Neuronal stem cell (in vitro differentiated cells): ENCODE measurements around the gene ATCAY.
"Not testable (repeated sequence)": the region's sequence is repeated elsewhere in the genome, so short reads cannot be mapped to it uniquely, and the experiment has no call there.

Experiments used
- DNase-seq: peaks from one replicate; pipeline ENCODE4 v3.0.0-alpha.2; 2013; ENCODE audit warnings: low spot score
- H2AFZ ChIP-seq: one replicate; pipeline ENCODE4 v1.6.1; 2013; ENCODE audit warnings: mild to moderate bottlenecking, low read length, inconsistent platforms
- H2AK5ac ChIP-seq: 2 replicates; pipeline ENCODE4 v1.6.1; 2013; ENCODE audit warnings: low read depth, mild to moderate bottlenecking, inconsistent platforms, low read length, moderate library complexity, mixed read lengths
- H2BK120ac ChIP-seq: 2 replicates; pipeline ENCODE4 v1.6.1; 2013; ENCODE audit warnings: low read depth, mild to moderate bottlenecking, inconsistent platforms, low read length, moderate library complexity, mixed read lengths
- H2BK12ac ChIP-seq: one replicate; pipeline ENCODE4 v1.6.1; 2013; ENCODE audit warnings: low read length, inconsistent platforms
- H2BK15ac ChIP-seq: 2 replicates; pipeline ENCODE4 v1.6.1; 2013; ENCODE audit warnings: mild to moderate bottlenecking, low read length, inconsistent platforms, mixed read lengths
- H2BK5ac ChIP-seq: one replicate; pipeline ENCODE4 v1.6.1; 2013; ENCODE audit warnings: inconsistent platforms, mild to moderate bottlenecking, low read length, moderate library complexity
- H3K14ac ChIP-seq: one replicate; pipeline ENCODE4 v1.6.1; 2013; ENCODE audit warnings: low read length, inconsistent platforms
- H3K18ac ChIP-seq: 2 replicates; pipeline ENCODE4 v1.6.1; 2013; ENCODE audit warnings: low read length, inconsistent platforms
- H3K23ac ChIP-seq: 2 replicates; pipeline ENCODE4 v1.6.1; 2013; ENCODE audit warnings: low read depth, mild to moderate bottlenecking, mixed read lengths, low read length, inconsistent platforms; ENCODE audit not compliant: poor library complexity
- H3K27ac ChIP-seq: replicated peaks from 3 replicates; pipeline ENCODE4 v1.5.1; 2013; ENCODE audit warnings: low read length, inconsistent platforms
- H3K27me3 ChIP-seq, 3 experiments: 2 replicates each; pipeline ENCODE4 v1.6.1; 2013; ENCODE audit warnings: low read length in 3 of 3, mild to moderate bottlenecking in 2 of 3, inconsistent platforms in 1 of 3, low read depth in 1 of 3, mixed read lengths in 1 of 3, moderate library complexity in 1 of 3; ENCODE audit not compliant: control insufficient read depth in 3 of 3, insufficient read depth in 3 of 3
- H3K36me3 ChIP-seq, 2 donors: replicated peaks in 1 of 2; 2 replicates each; pipeline ENCODE4 v1.6.1; 2013; ENCODE audit warnings: low read length in 2 of 2; ENCODE audit not compliant: control insufficient read depth in 2 of 2, insufficient read depth in 2 of 2
- H3K4ac ChIP-seq: 2 replicates; pipeline ENCODE4 v1.6.1; 2013; ENCODE audit warnings: inconsistent platforms, mild to moderate bottlenecking, low read length, moderate library complexity
- H3K4me1 ChIP-seq, 2 donors: 1 replicate in 1 of 2; 2 replicates in 1 of 2; pipeline ENCODE4 v1.6.1; 2013; ENCODE audit warnings: low read length in 2 of 2, low read depth in 1 of 2; ENCODE audit not compliant: control insufficient read depth in 2 of 2, insufficient read depth in 1 of 2
- H3K4me2 ChIP-seq: one replicate; pipeline ENCODE4 v1.6.1; 2013; ENCODE audit warnings: mild to moderate bottlenecking, low read length, inconsistent platforms; ENCODE audit not compliant: insufficient read depth, poor library complexity, severe bottlenecking
- H3K4me3 ChIP-seq, 2 donors: 2 replicates each; pipeline ENCODE4 v1.5.1; 2013; ENCODE audit warnings: low read length in 2 of 2, mild to moderate bottlenecking in 2 of 2, inconsistent platforms in 1 of 2, moderate library complexity in 1 of 2
- H3K79me1 ChIP-seq: one replicate; pipeline ENCODE4 v1.6.1; 2013; ENCODE audit warnings: low read depth, mild to moderate bottlenecking, inconsistent platforms, low read length, moderate library complexity
- H3K9ac ChIP-seq: one replicate; pipeline ENCODE4 v1.6.1; 2013; ENCODE audit warnings: mild to moderate bottlenecking, low read depth, low read length, inconsistent platforms; ENCODE audit not compliant: poor library complexity
- H3K9me3 ChIP-seq, 2 donors: replicated peaks in 1 of 2; 2 replicates each; pipeline versions ENCODE3 to v1.6.1; 2013; ENCODE audit warnings: low read length in 2 of 2, mild to moderate bottlenecking in 2 of 2, inconsistent platforms in 1 of 2, low read depth in 1 of 2, mixed read lengths in 1 of 2, moderate library complexity in 1 of 2; ENCODE audit not compliant: control insufficient read depth in 2 of 2, insufficient read depth in 1 of 2
- H4K8ac ChIP-seq: one replicate; pipeline ENCODE4 v1.6.1; 2013; ENCODE audit warnings: low read depth, mild to moderate bottlenecking, inconsistent platforms, low read length, moderate library complexity
- H4K91ac ChIP-seq: one replicate; pipeline ENCODE4 v1.6.1; 2013; ENCODE audit warnings: low read length, low read depth, mild to moderate bottlenecking, inconsistent platforms; ENCODE audit not compliant: poor library complexity
- WGBS, 2 donors: extraction: QIAGEN DNeasy Blood & Tissue Kit; methylation state at CpG; one replicate each; pipeline ENCODE4 v1.1.7; 2013; ENCODE audit warnings: missing lambda C conversion rate in 2 of 2, mixed read lengths in 1 of 2; ENCODE audit not compliant: insufficient read length in 2 of 2, insufficient replicate concordance in 1 of 2; ENCODE audit errors: extremely low coverage in 2 of 2; 5-methylcytosine and 5-hydroxymethylcytosine counted together

Gene ATCAY

DNA sequence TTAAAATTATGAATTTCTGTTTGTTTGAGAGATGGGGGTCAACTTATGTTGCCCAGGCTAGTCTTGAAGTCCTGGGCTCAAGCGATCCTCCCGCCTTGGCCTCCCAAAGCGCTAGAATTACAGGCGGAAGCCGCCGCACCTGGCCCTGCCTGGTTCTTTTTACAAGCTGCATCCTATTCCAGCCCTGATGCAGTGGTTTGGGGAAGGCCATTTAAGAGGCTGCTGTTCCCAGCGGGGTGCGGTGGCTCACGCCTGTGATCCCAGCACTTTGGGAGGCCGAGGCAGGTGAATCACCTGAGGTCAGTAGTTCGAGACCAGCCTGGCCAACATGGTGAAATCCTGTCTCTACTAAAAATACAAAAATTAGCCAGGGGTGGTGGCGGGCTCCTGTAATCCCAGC is 87.5 kb downstream of the ATCAY start:
- H3K36me3 ChIP-seq, result peaks cover 41 to 58% of the 10 kb centered on the region in 2 donors
- H2BK5ac ChIP-seq, result peak overlapping the region; percentile 66
- not testable (repeated sequence) for H3K9ac ChIP-seq, H3K9me3 ChIP-seq, H3K4me3 ChIP-seq, H2BK12ac ChIP-seq, H2BK120ac ChIP-seq, H2AFZ ChIP-seq, H4K8ac ChIP-seq, DNase-seq, H3K4me2 ChIP-seq, H3K14ac ChIP-seq, H3K23ac ChIP-seq, H4K91ac ChIP-seq, H3K4ac ChIP-seq, H3K27me3 ChIP-seq
- H3K4me1 ChIP-seq, result peaks cover 19 to 25% of the 10 kb centered on the region in 2 donors
- H2AK5ac ChIP-seq, result peak overlapping the region; percentile 75
- WGBS, 2 donors, result no CpG with 5 or more reads among the region's 12 CpGs
- H3K18ac ChIP-seq, result peak overlapping the region; percentile 80
- H2BK15ac ChIP-seq, result peak overlapping the region; percentile 62
- H3K79me1 ChIP-seq, result peaks cover 23% of the 10 kb centered on the region
- H3K27ac ChIP-seq, result peak overlapping the region; percentile 88

DNA sequence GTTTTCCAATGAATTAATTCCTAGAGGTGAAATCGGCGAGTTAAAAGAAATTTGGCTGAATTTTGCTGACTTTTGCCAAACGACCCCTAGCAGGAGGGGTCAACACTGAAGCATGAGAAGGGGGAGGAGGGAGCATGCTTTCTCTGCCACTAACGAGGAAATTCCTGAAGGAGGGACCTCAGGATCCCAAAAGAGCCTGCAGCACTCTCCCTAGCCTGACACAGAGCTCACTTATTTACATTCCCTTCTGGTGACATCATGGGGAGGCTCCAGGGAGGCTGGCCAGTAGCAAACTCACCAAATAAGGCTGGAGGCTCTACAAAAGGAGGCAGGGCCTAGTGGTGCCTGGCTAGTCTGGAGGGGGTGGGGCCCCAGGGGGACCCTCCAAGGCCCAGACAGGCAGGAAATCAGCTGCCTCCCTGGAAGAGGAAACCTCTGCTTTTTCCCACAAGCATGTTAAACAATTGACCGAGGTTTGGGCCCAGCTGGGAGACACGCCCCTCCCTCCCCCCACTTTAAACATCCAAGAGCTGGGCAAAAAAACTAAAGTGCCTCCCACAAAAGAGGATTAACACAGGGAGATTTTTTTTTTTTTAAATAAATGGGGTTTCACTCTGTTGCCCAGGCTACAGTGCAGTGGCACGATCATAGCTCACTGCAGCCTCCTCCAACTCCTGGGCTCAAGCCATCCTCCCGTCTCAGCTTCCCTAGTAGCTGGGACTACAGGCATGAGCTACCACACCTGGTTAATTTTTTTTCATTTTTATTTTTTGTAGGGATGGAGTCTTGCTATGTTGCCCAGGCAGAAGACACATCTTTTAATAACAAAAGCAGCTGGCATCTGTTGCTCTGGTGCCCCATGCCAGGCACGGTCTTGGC is 88.3 kb downstream of the ATCAY start:
- Histone ChIP-seq H3K9ac (no peak overlapping the region), H2BK5ac (peak overlapping the region; percentile 56), H2AK5ac (no peak overlapping the region), H2AFZ (no peak overlapping the region), H4K91ac (no peak overlapping the region), H3K4me3 (peak overlapping the region in 1 of 2 donors; percentile 88), H3K79me1 (peaks cover 20% of the 10 kb centered on the region), H3K23ac (no peak overlapping the region), H3K4me1 (peaks cover 19 to 25% of the 10 kb centered on the region in 2 donors), H3K4me2 (peak overlapping the region; percentile 75), H3K4ac (no peak overlapping the region), H3K18ac (no peak overlapping the region), H3K27me3 (no peaks in the 10 kb centered on the region), H3K14ac (no peak overlapping the region), H2BK120ac (no peak overlapping the region), H3K27ac (peak overlapping the region; percentile 88), H2BK15ac (no peak overlapping the region), H3K36me3 (peaks cover 33 to 50% of the 10 kb centered on the region in 2 donors), H4K8ac (no peak overlapping the region), H2BK12ac (no peak overlapping the region), H3K9me3 (no peaks in the 10 kb centered on the region)
- WGBS, 2 donors, result no CpG with 5 or more reads among the region's 9 CpGs
- peak; percentile 97 for DNase-seq

DNA sequence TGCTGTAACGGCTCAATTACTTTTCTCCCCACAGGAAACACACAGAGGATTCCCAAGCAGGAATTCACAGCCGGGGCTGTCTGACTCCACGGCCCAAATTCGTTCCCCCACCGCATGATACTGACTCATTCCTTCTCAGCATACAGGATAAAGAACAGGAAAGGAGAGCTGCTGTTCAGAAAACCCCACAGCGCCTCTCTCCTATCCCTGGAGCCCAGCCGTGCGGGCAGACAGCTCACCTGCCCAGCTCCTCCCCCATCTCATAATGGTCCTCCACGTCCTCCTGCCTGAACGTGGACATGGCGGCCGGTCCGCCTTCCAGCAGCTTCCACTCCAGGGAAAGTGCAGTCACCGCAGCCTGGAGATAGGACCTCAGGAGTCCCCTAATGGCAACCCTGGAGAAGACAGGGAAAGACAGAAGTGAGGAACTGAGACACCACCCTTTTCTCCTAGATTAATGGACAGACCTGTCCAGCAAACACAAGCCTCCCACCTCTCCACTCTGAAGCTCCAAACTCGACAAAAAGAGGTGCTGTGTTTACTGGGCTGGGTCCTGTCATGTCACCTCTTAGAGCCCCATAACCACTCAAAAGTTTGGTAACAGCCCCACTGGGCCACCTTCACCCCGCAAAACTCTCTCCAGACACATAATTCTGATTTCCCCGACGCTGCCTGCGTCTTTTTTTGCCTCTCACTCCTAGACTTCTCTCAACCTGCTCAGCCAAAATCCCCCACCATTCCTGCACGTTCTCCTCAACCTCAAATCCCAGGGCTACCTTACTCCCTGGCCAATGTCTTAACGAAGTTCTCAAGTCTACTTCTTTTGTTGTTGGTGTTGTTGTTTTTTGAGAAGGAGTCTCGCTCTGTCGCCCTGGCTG is 89.2 kb downstream of the ATCAY start:
- Histone ChIP-seq H2BK120ac (no peak overlapping the region), H4K8ac (no peak overlapping the region), H3K14ac (no peak overlapping the region), H3K4me1 (peaks cover 19 to 25% of the 10 kb centered on the region in 2 donors), H3K9ac (peak overlapping the region; percentile 17), H3K4me2 (peak overlapping the region; percentile 75), H3K36me3 (peaks cover 26 to 43% of the 10 kb centered on the region in 2 donors), H3K27me3 (no peaks in the 10 kb centered on the region), H2BK15ac (no peak overlapping the region), H3K79me1 (peaks cover 14% of the 10 kb centered on the region), H3K4ac (no peak overlapping the region), H3K4me3 (peak overlapping the region; percentile 88 to 91), H3K27ac (peak overlapping the region; percentile 82), H2BK5ac (peak overlapping the region; percentile 99), H3K18ac (peak overlapping the region; percentile 19), H2AK5ac (no peak overlapping the region), H4K91ac (no peak overlapping the region), H3K9me3 (no peaks in the 10 kb centered on the region), H2BK12ac (no peak overlapping the region), H3K23ac (no peak overlapping the region), H2AFZ (no peak overlapping the region)
- WGBS, 2 donors, result no CpG with 5 or more reads among the region's 23 CpGs
- DNase-seq, result peak; percentile 33
